ENCODE measurements around the gene CEP57L1.
"Not testable (repeated sequence)": the region's sequence is repeated elsewhere in the genome, so short reads cannot be mapped to it uniquely, and the experiment has no call there.

CEP57L1 gene

DNA sequence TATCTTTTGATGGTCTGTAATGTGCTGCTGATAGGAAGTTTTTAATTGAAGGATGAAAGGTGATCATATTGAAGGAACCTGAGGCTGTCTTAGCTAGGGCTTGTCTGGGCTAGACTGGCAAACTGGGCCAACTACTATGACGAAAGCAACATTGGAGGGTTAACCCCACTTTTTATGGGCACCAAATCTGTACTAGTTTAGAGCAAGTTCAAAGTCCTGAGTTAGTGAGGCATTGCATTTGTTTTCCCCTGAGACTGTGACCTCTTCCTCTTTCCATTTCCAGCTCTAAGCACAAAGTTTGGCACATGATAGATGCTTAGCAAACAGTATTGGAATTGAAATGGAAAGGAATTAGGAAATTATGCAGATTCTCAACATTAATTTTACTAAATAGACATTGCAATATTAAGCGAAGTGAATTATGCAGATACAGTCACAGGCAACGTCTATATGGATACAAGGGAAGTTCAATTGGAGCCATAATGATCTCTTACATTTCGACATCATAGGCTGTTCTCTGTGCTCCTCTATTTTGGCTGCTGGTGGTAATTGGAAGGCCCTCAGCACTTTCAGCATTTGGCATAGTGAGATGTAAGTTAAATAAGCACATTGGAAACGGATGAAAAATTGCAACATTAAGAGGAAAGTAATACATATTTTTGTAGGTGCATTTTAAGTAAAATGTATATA is 22.2 kb downstream of the CEP57L1 start:
- no peak for ATAC-seq

DNA sequence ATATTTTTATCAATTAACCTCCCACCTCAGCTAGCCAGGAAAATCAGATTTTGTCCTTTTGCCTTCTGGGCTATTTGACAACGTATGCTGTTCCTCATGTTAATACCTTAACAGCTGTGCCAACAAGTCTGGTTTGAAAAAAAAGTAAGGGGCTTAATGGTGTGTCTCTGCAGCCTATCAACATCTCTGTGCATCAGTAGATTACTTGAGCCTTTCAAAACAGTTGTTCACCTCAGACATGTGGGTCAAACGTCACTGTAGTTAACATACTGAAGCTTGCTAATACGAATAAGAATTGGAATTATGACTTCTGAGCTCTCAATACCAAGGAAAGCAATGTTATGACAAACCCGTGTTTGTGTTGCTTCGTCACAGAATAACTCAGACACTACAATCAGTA is 23.0 kb downstream of the CEP57L1 start:
- no peak for ATAC-seq

DNA sequence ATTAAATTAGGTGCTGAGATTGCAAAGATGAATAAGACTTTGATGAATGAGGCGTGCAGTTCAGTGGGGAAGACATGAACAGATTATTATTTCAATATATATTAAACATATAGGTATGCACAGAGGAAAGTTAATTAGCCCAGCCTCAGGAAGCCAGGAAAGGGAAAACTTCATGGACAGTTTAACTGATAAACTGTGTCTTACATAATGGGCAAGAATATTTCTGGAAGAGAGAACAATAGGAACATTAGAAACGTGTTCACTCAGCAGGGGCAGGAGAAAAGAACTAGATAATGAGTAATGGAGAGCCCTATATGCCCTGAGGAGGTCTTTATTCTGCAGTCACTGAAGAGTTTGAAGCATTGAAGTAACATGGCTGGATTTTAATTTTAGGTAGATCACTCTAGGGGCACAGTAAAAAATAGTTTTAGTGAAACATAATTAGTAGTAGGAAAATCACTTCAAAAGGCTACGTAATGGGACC is 23.6 kb downstream of the CEP57L1 start:
- ATAC-seq, result no peak

DNA sequence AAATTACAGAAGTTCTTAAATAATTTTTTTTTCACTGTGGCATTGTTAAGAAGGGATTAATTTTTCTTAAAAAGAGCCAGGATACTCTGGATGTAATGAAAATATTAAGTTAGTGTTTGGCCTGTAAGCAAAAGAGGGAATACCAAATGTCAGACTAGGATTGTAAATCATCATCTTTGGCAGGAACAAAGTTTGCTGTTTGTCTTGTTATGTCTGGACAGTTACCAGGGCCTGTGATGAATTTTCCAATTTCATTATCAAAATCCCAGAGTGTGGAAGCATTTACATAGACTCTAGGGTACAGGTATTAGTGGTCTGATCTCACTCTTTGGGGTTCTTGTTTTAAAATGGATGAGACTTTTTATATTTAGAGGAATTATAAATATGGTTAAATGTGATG is 26.1 kb downstream of the CEP57L1 start:
- no peak for ATAC-seq

DNA sequence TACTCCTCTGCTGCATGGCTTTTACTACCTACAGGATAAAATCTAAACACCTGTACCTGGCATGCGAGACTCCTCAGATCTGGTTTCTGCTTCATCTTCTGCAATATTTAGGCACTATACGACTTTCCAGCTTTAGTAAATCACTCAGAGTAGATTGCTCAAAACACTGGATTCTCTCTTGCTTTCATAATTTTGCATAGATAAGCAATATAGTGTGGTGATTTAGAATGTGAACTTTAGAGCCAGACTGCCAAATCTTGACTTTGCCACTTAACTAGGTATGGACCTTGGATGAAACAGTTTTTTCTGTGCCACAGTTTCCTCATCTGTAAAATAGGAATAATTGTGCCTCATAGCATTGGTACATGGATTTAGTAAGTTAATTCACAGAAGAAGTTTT is 28.9 kb downstream of the CEP57L1 start:
- no peak for ATAC-seq

DNA sequence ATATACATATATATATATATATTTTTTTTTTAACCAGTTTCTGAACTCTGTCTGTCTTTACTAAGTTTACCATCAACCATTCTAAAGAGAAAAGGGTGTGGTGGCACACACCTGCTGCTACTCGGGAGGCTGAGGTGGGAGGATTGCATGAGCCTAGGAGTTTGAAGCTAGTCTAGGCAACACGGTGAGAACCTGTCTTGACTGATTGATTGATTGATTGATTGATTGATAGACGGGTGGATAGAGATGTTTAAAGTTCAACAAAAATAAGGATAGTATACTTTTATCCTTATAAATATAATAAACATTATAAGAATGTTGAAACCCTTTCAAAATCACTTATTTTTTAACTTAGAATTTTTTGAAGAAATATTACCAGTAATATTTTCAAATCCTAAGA is 30.2 kb downstream of the CEP57L1 start:
- no peak for ATAC-seq

DNA sequence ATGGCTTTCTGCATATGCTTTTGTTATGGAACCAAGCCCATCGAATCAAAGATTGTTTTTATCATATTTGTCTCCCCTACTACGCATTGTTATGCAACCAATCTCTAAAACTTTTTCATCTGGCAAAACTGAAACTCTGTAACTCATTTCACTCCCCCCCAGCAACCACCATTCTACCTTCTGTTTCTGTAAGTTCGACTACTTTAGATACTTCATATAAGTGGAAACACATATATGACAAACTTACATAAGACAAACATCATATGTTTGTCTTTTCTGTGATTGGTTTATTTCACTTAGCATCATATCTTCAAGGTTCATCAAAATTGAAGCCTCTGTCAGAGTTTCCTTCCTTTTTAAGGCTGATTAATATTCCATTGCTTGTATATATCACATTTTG is 34.8 kb downstream of the CEP57L1 start:
- peak in 1 of 2 donors; percentile 43 for ATAC-seq

DNA sequence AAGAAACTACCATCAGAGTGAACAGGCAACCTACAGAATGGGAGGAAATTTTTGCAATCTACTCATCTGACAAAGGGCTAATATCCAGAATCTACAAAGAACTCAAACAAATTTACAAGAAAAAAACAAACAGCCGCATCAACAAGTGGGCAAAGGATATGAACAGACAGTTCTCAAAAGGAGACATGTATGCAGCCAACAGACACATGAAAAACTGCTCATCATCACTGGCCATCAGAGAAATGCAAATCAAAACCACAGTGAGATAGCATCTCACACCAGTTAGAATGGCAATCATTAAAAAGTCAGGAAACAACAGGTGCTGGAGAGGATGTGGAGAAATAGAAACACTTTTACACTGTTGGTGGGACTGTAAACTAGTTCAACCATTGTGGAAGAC is 40.3 kb downstream of the CEP57L1 start:
- ATAC-seq, result not testable (repeated sequence)

DNA sequence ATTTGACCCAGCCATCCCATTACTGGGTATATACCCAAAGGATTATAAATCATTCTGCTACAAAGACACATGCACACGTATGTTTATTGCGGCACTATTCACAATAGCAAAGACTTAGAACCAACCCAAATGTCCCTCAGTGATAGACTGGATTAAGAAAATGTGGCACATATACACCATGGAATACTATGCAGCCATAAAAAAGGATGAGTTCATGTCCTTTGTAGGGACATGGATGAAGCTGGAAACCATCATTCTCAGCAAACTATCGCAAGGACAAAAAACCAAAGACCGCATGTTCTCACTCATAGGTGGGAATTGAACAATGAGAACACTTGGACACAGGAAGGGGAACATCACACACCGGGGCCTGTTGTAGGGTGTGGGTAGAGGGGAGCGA is 40.7 kb downstream of the CEP57L1 start:
- ATAC-seq, result not testable (repeated sequence)

DNA sequence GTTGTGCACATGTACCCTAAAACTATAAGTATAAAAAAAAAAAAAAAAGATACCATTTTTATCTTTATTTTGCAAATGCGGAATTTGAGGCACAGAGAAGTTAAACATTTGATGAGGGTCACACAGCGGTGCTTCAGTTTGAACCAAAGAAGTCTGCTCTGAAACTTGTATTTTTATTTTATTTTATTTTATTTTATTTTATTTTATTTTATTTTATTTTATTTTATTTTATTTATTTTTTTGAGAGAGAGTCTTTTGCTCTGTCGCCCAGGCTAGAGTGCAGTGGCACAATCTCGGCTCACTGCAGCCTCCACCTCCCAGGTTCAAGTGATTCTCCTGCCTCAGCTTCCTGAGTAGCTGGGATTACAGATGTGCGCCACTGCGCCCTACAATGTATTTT is 41.2 kb downstream of the CEP57L1 start:
- not testable (repeated sequence) for ATAC-seq

DNA sequence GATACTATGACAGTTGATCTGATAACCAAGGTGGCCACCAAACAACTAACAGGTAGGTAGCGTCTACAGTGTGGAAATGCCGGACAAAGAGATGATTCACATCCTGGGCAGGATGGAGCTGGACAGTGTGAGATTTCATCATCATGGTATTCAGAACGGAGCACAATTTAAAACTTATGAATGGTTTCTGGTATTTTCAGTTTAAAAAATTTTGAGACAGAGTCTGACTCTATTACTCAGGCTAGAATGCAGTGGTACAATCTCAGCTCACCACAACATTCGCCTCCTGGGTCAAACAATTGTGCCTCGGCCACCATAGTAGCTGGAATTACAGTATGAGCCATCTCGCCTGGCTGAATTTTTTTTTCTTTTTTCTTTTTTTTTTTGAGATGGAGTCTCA is 43.8 kb downstream of the CEP57L1 start:
- no peak for ATAC-seq

DNA sequence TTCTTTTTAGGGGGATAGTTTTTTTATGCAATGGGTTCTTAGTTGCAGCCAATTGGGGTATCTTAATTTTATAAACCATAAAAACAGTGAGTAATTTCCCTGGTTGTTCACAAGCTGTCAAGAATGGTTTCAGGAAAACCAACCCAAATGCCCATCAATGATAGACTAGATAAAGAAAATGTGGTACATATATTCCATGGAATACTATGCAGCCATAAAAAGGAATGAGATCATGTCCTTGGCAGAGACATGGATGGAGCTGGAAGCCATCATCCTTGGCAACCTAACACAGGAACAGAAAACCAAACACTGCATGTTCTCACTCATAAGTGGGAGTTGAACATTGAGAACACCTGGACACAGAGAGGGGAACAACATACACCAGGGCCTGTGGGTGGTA is 46.8 kb downstream of the CEP57L1 start:
- ATAC-seq, result not testable (repeated sequence)

DNA sequence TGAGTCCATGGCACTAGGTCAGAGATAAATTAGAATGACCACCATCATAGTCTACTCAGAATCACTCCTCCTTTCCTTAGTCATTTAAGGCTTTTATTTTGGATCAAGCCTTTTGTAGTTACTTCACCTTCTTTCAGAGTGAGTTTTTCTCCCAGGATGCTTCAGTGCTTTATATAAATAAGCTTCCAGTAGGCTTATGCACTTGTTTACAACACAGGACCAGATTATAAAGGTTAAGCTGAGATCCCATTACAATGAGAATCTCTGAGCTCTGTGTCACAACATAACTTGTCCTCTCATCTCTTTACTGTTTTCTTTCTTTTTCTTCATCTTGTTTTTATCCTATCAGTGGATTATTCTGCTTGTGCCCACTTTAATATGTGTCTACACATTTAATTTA is 47.9 kb downstream of the CEP57L1 start:
- no peak for ATAC-seq

DNA sequence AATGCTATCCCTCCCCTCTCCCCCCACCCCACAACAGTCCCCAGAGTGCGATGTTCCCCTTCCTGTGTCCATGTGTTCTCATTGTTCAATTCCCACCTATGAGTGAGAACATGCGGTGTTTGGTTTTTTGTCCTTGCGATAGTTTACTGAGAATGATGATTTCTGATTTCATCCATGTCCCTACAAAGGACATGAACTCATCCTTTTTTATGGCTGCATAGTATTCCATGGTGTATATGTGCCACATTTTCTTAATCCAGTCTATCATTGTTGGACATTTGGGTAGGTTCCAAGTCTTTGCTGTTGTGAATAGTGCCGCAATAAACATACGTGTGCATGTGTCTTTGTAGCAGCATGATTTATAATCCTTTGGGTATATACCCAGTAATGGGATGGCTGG is 52.9 kb downstream of the CEP57L1 start:
- not testable (repeated sequence) for ATAC-seq

DNA sequence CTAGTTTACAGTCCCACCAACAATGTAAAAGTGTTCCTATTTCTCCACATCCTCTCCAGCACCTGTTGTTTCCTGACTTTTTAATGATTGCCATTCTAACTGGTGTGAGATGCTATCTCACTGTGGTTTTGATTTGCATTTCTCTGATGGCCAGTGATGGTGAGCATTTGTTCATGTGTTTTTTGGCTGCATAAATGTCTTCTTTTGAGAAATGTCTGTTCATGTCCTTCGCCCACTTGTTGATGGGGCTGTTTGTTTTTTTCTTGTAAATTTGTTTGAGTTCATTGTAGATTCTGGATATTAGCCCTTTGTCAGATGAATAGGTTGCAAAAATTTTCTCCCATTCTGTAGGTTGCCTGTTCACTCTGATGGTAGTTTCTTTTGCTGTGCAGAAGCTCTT is 53.4 kb downstream of the CEP57L1 start:
- not testable (repeated sequence) for ATAC-seq

DNA sequence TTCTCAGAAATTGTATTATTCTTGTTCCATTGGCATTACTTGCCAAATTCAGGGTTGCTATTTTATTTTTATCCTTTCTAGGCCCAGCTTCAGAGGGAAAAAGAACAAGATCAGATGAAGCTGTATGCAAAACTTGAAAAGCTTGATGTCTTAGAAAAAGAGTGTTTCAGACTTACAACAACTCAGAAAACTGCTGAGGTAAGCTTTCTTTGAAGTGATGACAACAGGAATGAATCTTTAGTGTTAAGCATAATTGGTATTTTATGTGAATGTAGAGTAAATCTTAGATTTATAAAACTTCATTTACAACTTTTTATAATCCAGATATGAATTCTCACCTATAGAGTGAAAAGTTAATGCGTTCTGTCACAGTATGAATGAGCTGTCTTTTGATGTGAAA is 58.4 kb downstream of the CEP57L1 start:
- no peak for ATAC-seq

DNA sequence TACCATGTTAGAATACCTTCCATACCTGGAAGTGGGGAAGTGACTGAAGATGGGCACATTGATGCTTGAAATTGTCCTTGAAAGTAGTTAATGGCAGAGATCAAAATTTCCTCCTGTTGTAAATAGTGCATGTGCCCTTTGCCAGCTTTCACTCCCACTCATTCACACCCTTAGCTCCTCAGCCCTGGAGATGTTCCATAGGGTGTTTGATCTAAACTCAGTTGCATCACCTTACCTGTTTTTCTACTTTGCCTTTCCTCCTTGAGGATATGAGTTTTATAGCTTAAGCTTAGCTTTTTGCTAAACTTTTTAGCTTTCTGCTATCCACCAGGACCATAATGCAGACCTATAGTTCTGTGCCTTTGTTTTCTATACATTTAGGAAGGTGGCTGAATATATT is 69.0 kb downstream of the CEP57L1 start:
- no peak for ATAC-seq

DNA sequence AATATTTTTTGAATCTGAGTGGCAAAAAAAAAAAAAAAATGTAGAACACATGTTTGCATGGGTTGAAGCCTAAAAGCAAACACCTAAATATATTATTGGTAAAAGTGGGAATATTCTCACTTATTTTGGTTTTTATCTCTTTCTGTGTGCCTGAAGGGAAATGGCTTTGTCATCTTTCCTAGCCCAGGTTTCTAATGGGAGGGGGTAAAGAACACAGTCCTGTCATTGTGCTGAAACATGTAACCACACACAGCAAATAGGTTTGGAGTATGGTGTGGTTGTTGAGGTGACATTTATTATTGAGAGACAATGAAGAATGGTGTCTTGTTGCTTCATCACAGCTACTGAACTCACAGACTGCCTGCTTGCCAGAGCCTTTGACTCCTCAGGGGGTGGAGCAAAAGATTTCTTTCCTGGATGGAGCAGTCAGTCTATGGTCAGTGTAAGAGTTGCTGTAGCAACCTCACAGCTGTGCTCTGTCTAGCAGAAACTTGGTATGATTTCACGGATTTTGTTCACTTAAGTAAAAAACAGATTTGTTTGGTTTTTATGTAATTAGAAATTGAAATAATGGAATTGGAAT is 70.2 kb downstream of the CEP57L1 start:
- no peak for ATAC-seq

DNA sequence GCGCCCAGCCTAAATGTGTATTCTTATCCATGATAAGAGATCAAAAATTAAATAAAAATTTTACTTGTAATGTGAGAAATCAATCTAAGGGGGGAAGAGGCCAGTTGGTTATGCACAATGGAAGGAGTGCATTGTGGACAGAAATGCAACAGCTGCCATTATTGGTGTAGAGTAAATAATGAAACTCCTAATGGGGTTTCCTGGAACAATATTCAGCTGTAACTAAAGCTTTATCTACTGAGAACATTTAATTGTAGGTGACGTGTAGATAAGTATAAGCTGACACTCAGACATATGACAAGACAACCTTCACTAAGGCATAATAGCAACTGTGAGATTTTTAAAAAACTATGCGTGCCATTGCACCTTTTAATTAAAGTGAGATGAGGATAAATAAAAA is 71.4 kb downstream of the CEP57L1 start:
- ATAC-seq, result no peak

DNA sequence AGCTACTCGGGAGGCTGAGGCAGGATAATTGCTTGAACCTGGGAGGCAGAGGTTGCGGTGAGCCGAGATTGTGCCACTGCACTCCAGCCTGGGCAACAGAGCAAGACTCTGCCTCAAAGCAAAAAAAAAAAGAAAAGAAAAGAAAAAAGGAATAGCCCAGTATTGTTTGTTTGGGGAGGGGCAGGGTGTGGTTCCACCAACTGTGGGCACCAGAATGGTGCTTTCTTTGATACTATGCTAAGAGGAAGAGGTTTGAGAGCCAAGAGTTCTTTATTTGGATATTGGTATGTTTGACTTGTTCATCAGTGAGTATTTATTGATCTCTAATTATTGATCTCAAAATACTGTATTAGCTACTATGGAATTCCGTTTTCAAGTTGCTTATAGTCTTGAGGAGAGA is 72.3 kb downstream of the CEP57L1 start:
- no peak for ATAC-seq

DNA sequence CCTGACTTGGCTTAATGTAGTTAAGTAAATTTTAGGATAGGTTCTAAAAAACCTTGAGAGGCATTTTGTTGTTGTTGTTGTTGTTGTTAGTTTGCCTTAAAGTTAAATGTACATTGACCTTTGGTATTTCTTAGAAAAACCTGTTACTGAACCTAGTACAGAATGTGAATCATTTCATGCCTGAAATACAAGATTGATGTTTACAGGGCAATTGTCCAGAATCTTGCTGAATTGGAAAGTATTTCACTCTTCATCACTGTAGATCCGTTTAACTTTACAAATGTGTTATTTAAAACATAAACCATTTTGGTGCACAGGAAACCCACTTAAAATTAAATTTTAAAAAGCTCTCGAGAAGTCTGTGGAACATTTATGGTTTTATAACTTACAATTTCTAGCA is 75.0 kb downstream of the CEP57L1 start:
- no peak for ATAC-seq

DNA sequence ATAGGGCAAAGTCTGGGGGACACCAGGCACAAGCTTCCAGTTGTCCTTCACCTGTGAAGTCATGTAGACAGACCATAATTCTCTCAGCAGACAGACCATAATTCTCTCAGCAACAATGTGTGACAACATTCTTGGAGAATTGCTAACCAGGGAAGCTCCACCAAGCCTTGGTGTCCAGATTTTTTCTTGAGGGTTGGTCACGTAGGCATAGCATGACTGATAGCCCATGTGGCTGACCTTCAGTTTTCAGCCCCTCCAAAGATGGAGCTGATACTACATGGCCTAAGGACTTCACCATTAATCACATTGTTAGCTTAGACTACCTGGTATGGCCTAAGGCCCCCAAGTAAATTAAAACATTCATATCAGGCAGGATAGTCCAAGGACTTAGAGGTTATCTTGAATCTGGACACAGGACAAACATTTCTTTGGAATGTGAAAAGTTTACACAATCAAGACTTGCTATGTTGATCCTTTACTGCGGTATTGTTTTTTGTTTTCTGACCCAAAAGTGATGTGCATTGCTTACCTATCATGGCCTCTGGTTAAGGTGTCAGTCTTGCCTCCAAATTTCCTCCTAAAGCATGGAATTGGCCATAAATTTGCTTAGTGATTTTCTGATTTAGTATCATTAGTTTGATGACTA is 76.9 kb downstream of the CEP57L1 start:
- ATAC-seq, result no peak

DNA sequence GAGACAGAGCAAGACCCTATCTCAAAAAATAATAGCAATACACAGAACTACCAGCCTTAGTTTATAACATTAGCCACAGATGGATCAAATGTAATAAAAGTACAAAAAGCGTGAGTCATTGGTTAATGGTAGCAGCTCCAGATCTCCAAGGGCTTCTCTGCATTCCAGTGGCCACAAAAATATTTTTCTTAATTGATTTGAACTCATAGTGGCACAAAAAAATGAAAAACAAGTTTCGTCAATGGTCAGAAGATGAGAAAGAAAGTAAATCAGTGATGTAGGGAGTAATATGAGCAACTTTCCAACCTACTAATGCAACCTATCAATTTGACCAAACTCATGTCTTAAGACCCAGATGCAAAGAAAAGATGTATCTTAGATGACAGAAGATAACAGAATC is 79.6 kb downstream of the CEP57L1 start:
- no peak for ATAC-seq

DNA sequence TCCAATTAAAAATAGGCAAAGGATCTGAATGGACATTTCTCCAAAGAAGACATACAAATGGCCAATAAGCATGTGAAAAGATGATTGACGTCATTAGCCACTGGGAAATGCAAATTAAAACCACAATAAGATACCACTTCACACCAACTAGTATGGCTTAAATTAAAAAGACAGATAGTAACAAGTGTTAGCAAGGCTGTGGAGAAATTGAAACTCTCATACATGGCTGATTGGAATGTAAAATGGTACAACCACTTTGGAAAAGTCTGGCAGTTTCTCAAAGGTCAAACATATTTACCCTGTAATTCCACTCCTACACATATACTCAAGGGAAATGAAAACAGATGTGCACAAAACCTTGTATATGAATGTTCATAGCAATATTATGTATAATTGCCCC is 83.6 kb downstream of the CEP57L1 start:
- no peak for ATAC-seq
